Daoy (cell line): Measurements from ENCODE around the gene RBMXL3. TPM values are rescaled to one million over a fixed set of nuclear protein-coding genes. Genes with fewer than 3 reads are reported as not detected.
"Not testable (repeated sequence)": the region's sequence is repeated elsewhere in the genome, so short reads cannot be mapped to it uniquely, and the experiment has no call there.

ENCODE experiments used
- DNase-seq: peaks from one replicate; pipeline ENCODE4 v3.0.0-alpha.2; 2015; ENCODE audit warnings: low read depth
- total RNA-seq: library from RNA; depleted of rRNA; stranded (reverse); fragments of >200 nt; shearing (Covaris generic); gene quantifications from 2 replicates; pipeline ENCODE4 v1.2.3, GENCODE V29; 2014; rRNA removed

Gene RBMXL3
- not detected in 2 replicates for total RNA-seq

DNA sequence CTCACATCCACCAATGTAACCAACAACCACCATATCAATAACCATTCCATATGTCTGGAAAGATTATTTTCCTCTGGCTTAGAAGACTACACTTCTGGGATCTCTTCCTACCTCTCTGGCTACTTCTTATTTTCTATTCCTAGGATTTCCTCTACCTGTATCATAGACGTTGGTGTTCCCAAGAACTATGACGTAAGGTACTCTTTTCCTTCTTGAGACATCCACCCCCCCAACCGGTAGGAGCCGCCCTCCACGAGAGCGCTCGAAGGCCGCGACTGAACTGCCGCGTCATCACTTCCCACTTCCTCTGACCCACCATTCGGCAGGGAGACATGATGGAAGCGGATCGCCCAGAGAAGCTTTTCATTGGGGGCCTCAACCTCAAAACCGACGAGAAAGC, at the start of gene RBMXL3:
Gene RBMXL3, plus strand, starts transcription at position 301 of the 400 bp plus-strand sequence. Its CDS starts 32 bp downstream, at position 333.
- no peak for DNase-seq

DNA sequence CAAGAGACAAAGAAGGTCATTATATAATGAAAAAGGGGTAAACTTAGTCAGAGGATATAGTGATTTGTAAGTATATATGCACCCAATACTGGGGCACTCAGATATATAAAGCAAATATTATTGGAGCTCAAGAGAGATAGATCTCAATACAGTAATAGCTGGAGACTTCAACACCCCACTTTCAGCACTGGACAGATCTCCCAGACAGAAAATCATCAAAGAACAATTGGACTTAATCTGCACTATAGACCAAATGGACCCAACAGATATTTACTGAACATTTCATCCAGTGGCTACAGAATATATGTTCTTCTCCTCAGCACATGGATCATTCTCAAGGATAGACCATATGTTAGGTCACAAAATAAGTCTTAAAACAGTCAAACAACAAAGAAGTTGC, 47.2 kb upstream of the RBMXL3 start:
- DNase-seq: no peak

DNA sequence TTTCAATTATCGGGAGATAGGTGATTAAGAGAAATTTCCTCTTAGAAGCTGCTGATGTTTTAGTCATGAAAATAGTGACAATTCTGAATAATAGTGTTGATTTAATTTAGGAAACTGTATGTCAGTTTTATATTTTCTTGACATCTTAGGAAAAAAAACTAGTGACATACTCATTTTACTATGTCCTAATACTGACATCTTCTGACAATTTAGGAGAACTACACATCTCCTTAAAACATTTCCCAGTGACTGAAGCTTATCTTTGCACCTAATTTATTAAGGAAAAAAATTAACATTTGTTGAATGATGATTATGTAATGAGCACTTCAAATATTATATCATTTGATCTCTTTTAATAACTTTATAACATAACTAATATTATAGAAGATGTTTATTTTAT, 42.0 kb upstream of the RBMXL3 start:
- DNase-seq: no peak

DNA sequence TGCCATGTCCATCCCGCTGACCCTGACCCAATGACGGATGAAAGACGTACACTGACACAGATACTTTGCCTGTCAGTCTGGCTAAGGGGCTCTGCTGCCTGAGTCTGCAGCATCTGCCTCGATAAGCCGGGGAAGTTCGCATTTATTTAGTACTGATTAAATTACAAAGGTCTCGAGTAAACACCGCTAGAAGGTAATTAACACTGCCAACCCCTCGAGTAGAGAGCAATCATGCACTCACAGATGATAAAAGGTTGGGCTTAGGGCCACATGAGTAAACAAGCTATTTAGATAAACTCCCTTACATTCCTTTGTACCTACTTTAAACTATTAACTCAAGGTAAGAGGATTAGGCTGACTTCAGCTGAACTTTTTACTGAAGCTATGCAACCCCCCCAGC, 16.0 kb upstream of the RBMXL3 start:
- DNase-seq: no peak

DNA sequence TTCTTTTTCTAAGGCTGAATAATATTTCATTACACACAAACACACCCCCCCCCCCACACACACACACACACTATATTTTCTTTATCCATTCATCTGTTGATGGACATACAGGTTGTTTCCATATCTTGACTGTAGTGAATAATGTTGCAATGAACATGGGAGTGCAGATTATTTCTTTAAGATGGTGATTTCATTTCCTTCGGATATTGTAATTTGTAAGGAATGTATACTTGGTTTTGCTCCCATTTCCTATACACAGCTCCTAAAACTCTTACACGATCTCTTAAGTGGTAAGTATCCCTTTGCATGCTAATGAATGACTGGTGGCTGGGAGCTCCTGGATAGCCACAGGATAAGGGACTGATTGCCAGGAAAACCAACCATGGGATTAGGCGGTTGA, 14.7 kb upstream of the RBMXL3 start:
- no peak for DNase-seq

DNA sequence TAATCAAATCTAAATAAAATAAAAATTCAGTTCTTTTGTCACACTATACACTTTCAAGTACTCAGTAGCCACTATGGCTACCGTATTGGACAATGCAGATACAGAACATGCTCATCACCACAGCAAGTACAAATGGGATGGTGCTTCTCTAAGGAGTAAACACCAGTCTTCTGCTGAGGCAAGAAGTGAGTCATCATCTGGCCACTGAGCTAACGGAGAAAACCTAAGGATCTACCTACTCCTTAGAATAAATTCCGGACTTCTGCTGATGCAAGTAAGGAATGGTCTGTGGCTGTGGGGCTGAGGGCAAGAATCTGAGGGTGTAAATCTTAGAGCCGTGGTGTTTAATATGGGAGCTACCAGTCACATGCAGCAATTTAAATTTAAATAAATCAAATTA, 11.3 kb upstream of the RBMXL3 start:
- no peak for DNase-seq

DNA sequence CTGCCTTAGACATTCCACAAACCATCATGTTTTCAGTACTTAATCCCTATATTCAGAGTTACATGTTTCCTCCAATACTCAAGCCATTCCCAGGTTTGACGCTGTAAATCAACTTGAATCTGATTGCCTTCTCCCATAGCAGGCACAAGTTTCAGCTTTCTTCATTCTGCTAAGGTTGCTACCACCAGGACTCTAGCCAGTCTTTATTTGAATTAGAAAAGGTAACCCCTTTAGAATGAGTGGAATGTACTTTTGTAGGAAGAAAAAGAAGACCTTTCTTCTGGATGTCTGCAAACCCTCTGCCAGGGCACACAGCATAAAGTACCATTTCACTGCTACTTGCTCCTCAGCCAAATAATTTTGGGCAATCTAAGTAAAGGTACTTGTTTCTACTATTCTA, 10.7 kb upstream of the RBMXL3 start:
- no peak for DNase-seq

DNA sequence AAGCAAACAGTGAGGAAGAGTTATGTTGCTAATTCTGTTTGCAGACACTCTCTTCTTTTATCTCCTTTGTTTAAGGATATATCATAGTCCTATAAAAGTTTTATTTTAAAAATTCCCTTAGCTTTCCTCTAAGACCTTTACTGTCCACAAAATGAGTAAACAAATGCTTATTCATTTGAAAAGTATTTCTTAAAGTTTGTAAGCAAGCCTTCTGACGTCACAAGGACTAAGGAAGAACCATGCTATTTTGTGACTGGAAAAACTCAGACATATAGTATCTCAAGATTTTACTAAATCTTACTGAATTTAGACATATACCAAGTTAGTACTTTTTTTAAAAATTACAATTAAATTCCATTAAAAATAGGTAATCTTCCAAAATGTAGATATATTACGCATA, 5.2 kb upstream of the RBMXL3 start:
- no peak for DNase-seq

DNA sequence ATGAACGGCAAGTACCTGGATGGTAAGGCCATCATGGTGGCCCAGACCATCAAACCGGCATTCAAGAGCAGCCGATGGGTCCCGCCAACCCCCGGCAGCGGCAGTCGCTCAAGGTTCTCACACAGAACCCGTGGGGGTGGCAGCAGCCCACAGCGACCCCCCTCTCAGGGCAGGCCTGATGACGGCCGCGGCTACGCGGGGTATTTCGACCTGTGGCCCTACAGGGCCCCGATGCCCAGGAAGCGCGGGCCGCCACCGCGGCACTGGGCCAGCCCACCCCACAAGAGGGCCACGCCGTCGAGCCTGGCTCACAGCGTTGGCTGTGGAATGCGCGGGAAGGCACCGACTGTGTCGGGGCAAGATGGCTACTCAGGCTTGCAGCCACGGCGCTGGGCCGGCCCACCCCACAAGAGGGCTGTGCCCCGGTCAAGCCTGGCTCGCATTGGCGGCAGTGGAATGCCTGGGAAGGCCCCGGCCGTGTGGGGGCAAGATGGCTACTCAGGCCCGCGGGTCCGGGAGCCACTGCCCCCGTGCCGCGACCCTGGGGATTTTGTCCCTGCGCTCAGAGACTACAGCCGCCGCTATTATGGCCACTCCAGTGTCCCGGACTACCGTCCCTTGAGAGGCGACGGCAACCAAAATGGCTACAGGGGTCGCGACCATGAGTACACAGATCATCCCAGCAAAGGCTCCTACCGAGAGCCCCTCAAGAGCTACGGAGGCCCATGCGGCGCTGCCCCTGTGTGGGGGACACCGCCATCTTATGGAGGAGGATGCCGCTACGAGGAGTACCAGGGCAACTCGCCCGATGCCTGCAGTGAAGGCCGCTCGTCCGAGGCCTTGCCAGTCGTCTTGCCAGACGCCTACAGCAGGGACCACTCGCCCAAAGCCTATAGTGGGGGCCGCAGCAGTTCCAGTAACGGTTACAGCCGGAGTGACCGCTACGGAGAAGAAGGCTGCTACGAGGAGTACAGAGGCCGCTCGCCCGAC, 731 bp downstream of the RBMXL3 start:
- no peak for DNase-seq

DNA sequence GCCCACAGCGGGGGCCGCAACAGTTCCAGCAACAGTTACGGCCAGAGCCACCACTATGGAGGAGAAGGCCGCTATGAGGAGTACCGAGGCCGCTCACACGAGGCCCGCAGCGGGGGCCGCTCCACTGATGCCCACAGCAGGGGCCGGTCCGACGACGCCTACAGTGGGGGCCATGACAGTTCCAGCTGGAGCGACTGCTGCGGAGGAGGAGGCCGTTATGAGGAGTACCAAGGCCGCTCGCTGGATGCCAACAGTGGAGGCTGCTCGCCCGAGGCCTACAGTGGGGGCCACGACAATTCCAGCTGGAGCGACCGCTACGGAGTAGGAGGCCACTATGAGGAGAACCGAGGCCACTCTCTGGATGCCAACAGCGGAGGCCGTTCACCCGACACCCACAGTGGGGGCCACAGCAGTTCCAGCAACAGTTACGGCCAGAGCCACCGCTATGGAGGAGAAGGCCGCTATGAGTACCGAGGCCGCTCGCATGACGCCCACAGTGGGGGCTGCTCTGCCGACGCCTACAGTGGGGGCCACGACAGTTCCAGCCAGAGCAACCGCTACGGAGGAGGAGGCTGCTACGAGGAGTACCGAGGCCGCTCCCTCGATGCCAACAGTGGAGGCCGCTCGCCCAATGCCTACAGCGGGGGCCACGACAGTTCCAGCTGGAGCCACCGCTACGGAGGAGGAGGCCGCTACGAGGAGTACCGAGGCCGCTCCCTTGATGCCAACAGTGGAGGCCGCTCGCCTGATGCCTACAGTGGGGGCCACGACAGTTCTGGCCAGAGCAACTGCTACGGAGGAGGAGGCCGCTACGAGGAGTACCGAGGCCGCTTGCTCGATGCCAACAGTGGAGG, 1.7 kb downstream of the RBMXL3 start:
- DNase-seq: no peak

DNA sequence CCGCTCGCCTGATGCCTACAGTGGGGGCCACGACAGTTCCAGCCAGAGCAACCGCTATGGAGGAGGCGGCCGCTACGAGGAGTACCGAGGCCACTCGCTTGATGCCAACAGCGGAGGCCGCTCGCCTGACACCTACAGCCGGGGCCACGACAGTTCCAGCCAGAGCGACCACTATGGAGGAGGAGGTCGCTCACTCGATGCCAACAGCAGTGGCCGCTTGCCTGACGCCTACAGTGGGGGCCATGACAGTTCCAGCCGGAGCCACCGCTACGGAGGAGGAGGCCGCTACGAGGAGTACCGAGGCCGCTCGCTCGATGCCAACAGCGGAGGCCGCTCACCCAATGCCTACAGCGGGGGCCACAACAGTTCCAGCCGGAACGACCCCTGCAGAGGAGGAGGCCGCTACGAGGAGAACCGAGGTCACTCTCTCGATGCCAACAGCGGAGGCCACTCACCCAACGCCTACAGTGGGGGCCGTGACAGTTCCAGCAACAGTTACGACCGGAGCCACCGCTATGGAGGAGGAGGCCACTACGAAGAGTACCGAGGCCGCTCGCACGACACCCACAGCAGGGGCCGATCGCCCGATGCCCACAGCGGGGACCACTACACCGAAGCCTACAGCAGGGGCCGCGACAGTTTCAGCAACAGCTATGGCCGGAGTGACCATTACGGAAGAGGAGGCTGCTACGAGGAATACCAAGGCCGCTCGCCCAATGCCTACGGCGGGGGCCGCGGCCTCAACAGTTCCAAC, 2.5 kb downstream of the RBMXL3 start:
- no peak for DNase-seq

DNA sequence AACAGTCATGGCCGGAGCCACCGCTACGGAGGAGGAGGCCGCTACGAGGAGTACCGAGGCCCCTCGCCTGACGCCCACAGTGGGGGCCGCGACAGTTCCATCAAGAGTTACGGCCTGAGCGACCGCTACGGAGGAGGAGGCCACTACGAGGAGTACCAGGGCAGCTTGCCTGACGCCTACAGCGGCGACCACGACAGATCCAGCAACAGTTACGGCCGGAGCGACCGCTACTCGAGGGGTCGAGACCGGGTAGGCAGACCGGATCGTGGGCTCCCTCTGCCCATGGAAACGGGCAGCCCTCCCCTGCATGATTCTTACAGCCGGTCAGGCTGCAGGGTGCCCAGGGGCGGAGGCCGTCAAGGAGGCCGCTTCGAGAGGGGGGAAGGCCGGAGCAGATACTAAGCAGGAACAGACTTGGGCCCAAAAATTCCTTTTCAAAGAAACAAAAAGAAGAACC, 3.1 kb downstream of the RBMXL3 start:
- DNase-seq: no peak

DNA sequence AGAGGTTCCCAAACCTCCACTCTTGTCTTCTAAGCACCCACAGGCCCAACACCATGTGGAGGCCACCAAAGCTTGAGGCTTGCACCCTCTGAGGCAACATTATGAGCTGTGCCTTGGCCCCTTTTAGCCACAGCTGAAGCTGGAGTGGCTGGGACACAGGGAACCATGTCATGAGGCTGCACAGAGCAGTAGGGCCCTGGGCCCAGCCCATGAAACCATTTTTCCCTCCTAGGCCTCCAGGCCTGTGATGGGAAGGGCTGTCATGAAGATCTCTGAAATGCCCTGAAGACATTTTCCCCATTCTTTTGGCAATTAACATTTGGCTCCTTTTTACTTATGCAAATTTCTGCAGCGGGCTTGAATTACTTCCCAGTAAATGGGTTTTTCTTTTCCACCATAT, 14.8 kb downstream of the RBMXL3 start:
- DNase-seq: no peak

DNA sequence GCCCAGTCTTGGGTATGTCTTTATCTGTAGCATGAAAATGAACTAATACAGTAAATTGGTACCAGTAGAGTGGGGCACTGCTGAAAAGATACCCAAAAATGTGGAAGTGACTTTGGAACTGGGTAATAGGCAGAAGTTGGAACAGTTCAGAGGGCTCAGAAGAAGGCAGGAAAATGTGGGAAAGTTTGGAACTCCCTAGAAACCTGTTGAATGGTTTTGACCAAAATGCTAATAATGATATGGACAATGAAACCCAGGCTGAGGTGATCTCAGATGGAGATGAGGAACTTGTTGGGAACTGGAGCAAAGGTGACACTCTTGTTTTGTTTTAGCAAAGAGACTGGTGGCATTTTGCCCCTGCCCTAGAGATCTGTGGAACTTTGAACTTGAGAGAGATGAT, 20.3 kb downstream of the RBMXL3 start:
- not testable (repeated sequence) for DNase-seq

DNA sequence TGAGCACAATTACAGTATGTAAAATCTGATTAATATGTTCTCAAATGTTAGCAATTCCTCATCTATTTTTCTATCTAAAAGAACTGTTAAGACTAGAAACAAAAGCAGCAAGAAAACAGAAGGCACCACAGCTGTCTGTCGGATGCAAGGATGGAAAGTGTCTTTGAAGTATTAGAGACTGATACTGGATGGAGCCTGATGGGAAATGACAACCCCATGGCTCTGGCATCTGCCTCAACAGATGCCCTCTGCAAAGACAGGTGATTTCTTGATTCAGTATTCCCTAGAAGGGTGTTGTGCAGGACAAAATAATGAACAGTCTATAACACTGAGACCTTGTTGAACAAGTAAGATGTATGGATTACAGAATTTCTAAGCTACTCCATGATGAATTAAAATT, 24.9 kb downstream of the RBMXL3 start:
- DNase-seq: no peak

DNA sequence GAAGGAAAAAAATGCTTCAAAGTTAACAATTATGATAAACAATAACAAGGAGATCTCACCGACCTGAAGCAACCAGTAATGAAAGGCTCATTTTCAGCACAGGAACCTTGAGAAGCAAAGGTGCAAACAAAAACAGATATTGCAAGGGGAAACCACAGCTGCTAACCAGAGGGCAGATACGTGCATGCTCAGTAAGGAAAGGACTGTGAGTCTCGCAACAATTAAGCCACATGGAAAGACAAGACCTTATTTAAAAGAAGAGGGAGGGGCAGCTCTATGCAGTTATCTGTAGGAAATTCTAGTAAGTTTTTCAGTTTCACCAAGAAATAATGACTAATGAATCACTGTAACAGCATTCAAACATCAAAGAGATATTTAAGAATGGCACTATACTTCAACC, 25.4 kb downstream of the RBMXL3 start:
- no peak for DNase-seq

DNA sequence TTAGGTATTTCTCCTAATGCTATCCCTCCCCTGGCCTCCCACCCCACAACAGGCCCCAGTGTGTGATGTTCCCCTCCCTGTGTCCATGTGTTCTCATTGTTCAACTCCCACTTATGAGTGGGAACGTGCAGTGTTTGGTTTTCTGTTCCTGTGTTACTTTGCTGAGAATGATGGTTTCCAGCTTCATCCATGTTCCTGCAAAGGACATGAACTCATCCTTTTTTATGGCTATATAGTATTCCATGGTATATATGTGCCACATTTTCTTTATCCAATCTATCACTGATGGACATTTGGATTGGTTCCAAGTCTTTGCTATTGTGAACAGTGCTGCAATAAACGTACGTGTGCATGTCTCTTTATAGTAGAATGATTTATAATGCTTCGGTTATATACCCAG, 28.1 kb downstream of the RBMXL3 start:
- DNase-seq: not testable (repeated sequence)

DNA sequence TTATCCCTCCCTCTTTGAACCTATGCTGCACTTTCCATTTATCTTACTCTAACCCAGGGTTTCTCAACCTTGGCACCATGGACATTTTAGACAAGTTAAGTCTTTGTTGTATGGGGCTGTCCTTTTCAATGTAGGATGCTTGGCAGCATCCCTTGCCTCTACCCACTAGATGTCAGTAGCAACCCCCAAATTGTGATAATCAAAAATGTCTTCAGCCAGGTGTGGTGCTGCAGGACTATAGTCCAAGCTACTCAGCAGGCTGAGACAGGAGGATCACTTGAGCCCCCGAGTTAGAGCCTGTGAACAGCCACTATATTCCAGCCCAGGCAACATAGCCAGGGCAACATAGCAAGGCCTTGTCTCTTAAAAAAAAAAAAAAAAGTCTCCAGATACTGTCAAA, 37.7 kb downstream of the RBMXL3 start:
- DNase-seq: peak; percentile 18

DNA sequence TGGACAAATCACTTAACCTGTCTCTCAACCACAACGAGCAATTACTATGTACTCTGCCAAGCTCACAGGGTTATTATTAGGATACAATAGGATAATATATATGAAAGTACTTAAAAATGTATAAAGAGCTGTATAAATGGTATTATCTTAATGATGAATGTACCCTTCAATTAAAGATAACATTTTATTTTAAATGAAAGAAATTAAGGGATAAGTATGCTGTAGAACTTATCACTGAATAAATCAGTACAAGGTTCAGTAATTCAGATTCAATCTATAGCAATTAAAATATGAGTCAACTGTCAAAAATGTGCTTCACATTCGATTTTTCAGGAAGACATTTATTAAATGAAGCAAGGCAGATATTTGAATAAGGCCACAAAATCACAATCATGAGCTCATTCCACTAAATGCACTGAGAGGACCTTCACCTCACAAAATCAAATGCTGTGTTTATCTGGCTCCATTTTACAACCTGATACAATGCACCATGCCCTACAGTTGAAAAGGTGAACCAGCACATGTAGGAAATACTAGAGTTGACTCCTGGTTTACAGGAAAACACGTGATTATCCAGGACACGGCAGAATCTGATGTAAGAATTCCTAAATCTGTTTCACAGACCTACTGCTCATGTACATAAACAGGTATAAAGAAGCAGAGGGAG, 40.3 kb downstream of the RBMXL3 start:
- DNase-seq: peak; percentile 5

DNA sequence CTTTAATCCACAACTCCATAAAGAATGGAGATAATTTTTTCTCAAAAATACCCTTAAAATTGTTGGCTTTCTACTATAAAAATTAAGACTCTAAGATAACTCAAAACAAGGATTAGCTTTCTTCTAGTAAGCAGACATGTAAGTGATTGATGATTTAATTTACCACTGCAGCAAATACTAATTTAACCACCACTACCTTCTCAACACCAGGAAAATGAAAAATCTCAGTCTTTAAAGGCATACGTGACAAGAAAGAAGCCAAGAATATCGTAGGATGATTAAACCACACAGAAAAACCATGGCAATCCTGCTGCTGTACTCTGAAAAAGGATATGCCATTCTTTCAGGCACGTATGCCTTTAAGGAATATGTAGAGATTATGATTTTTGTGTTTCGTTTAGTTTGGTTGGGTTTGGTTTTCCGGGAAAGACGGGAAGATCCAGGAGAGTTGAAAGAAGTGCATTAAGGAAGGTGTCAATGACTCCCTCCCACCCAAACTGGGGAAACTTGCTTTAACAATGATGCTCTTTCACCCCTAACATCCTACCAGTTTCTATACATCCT, 43.8 kb downstream of the RBMXL3 start:
- no peak for DNase-seq
